ENCODE data around the gene POGLUT2.

DNA sequence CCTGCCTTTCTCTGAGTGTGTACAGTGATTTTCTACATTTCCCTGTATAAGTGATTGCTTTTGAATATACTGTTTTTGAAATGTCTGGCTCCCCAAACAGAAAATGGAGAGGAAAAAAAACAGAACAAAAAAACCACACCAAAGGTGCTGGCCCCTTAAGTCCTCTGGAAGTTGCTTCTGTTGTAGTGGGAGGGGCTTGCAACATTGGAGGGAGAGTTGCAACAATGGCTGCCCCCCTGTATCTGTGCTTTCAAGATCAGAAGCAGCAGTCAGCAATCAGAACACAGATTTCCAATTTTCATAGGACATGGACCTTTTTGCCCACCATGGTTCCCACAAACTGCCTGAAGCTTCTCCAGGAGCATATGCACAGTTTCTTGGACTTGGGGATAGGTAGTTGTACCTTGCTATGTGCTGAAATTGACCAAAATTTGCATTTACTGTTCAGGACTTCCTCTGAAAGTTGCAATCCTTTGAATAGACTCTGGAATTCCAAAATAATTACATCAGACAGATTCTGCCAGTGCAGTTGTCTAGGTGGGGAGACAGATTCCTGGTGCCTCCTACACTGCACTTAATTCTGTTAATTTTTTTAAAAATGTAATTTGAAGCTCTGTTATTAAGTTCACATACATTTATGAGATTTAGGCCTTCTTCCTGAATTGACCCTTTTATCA, 14.0 kb upstream of the POGLUT2 start:
- TF ChIP-seq POLR2A (IDR thresholded peaks at IDR 0.05) = no peak
- TF ChIP-seq, protein P1, sequence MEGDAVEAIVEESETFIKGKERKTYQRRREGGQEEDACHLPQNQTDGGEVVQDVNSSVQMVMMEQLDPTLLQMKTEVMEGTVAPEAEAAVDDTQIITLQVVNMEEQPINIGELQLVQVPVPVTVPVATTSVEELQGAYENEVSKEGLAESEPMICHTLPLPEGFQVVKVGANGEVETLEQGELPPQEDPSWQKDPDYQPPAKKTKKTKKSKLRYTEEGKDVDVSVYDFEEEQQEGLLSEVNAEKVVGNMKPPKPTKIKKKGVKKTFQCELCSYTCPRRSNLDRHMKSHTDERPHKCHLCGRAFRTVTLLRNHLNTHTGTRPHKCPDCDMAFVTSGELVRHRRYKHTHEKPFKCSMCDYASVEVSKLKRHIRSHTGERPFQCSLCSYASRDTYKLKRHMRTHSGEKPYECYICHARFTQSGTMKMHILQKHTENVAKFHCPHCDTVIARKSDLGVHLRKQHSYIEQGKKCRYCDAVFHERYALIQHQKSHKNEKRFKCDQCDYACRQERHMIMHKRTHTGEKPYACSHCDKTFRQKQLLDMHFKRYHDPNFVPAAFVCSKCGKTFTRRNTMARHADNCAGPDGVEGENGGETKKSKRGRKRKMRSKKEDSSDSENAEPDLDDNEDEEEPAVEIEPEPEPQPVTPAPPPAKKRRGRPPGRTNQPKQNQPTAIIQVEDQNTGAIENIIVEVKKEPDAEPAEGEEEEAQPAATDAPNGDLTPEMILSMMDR (IDR thresholded peaks at IDR 0.05) = no peak
